Caco-2 (cell line): ENCODE data around the gene ATG14. TPM values are rescaled to one million over a fixed set of nuclear protein-coding genes. Genes with fewer than 3 reads are reported as not detected.

Experiments
- BruUV-seq: library from RNA; stranded (reverse); fragments of 400-500 nt; replicated peaks from 2 replicates; lab custom pipeline; 2021; lab: Mats Ljungman, UMichigan
- CTCF ChIA-PET: fragments of 300-600 bp; sonication (Branson Sonifier 250); formaldehyde crosslinking; loops from one replicate; lab custom pipeline; 2022; ENCODE audit warnings: antibody characterized with exemption; lab: Charles Lee
- POLR2A ChIA-PET: fragments of 300-600 bp; sonication (Branson Sonifier 250); formaldehyde crosslinking; loops from one replicate; lab custom pipeline; 2022; ENCODE audit warnings: antibody characterized with exemption; lab: Charles Lee
- DNase-seq, 2 experiments: peaks; one replicate each; pipeline versions ENCODE4 v3.0.0 to v3.0.0-alpha.2; 2020 to 2022
- H3K27me3 ChIP-seq: replicated peaks from 2 replicates; pipeline ENCODE4 v1.6.0; 2011; ENCODE audit warnings: low read length; ENCODE audit not compliant: control insufficient read depth, insufficient read depth
- H3K36me3 ChIP-seq: 2 replicates; pipeline ENCODE4 v1.5.1; 2011; ENCODE audit warnings: low read length; ENCODE audit not compliant: control insufficient read depth, insufficient read depth
- H3K4me1 ChIP-seq: fragments of 250-450 bp; sonication (Bioruptor Pico); 2 replicates; pipeline ENCODE4 v1.5.1; 2020; ENCODE audit warnings: mild to moderate bottlenecking
- H3K4me3 ChIP-seq: 2 replicates; pipeline ENCODE4 v1.5.1; 2011; ENCODE audit warnings: low read depth, mild to moderate bottlenecking, control low read depth, low read length
- H3K9me3 ChIP-seq: fragments of 250-450 bp; sonication (Bioruptor Pico); 2 replicates; pipeline ENCODE4 v1.5.1; 2020; ENCODE audit warnings: mild to moderate bottlenecking, moderate library complexity
- H3K27ac Mint-ChIP-seq: one replicate; pipeline ENCODE4 v1.8.0; 2022; ENCODE audit warnings: mixed read lengths; ENCODE audit not compliant: unreplicated experiment
- H3K27me3 Mint-ChIP-seq: one replicate; pipeline ENCODE4 v1.8.0; 2022; ENCODE audit warnings: mixed read lengths; ENCODE audit not compliant: insufficient read depth, unreplicated experiment
- H3K36me3 Mint-ChIP-seq: one replicate; pipeline ENCODE4 v1.8.0; 2022; ENCODE audit warnings: mild to moderate bottlenecking, mixed read lengths; ENCODE audit not compliant: insufficient read depth, unreplicated experiment
- H3K4me1 Mint-ChIP-seq: one replicate; pipeline ENCODE4 v1.8.0; 2022; ENCODE audit warnings: low read depth, mixed read lengths; ENCODE audit not compliant: unreplicated experiment
- H3K4me3 Mint-ChIP-seq: one replicate; pipeline ENCODE4 v1.8.0; 2022; ENCODE audit warnings: mild to moderate bottlenecking, moderate library complexity, mixed read lengths; ENCODE audit not compliant: unreplicated experiment
- H3K9me3 Mint-ChIP-seq: one replicate; pipeline ENCODE4 v1.8.0; 2022; ENCODE audit warnings: mixed read lengths; ENCODE audit not compliant: unreplicated experiment
- CTCF ChIP-seq, 2 experiments: fragments of 200-600 bp in 1 of 2; IDR thresholded peaks; 1 replicate in 1 of 2; 2 replicates in 1 of 2; pipeline versions ENCODE4 v1.5.1 to v1.8.0; 2011 to 2022; ENCODE audit warnings: antibody characterized with exemption in 1 of 2, control low read depth in 1 of 2, inconsistent platforms in 1 of 2, low read depth in 1 of 2, low read length in 1 of 2, mild to moderate bottlenecking in 1 of 2, moderate library complexity in 1 of 2; ENCODE audit not compliant: insufficient read depth in 1 of 2, severe bottlenecking in 1 of 2, unreplicated experiment in 1 of 2
- intact Hi-C: fragments of 100-400 bp; cut with micrococcal nuclease; formaldehyde crosslinking; loops from one replicate; pipeline ENCODE4 v1.10.0; 2022; ENCODE audit not compliant: unreplicated experiment
- total RNA-seq: library from RNA; stranded (reverse); gene quantifications from 2 replicates; pipeline ENCODE4 v1.2.3, GENCODE V29; 2022

Gene ATG14
- total RNA-seq, 1 experiment from 2014 or later = 13.1 TPM

GRCh38 chr14:55381561-55381960 lies 30.1 kb downstream of the ATG14 start:
- ChIA-PET CTCF (interaction anchor here (1.0 kb wide), 1 partner anchor 27 kb away, joined by 8 read pairs; no protein-coding TSS in a partner anchor), POLR2A (no interaction called here)
- Mint-ChIP-seq H3K27me3 (no peaks in the 10 kb centered on the region), H3K9me3 (no peaks in the 10 kb centered on the region), H3K4me1 (peaks cover 14% of the 10 kb centered on the region), H3K4me3 (no peak overlapping the region), H3K27ac (peak overlapping the region; percentile 71), H3K36me3 (peaks cover 38% of the 10 kb centered on the region)
- no peak for TF ChIP-seq CTCF (IDR thresholded peaks at IDR 0.05; ENCODE audit: insufficient read depth in 1 of 2, low read depth in 1 of 2, low read length in 1 of 2, severe bottlenecking in 1 of 2, unreplicated experiment in 1 of 2)
- peaks cover 29% of the 10 kb centered on the region for H3K4me1 ChIP-seq
- no TSS peak for BruUV-seq
- DNase-seq = no peak
- no peak overlapping the region for H3K4me3 ChIP-seq
- H3K27me3 ChIP-seq = no peaks in the 10 kb centered on the region
- no peaks in the 10 kb centered on the region; the same call in 1 of the 2 replicates for H3K36me3 ChIP-seq
- intact Hi-C loops = no loop called here
- H3K9me3 ChIP-seq = no peaks in the 10 kb centered on the region

DNA sequence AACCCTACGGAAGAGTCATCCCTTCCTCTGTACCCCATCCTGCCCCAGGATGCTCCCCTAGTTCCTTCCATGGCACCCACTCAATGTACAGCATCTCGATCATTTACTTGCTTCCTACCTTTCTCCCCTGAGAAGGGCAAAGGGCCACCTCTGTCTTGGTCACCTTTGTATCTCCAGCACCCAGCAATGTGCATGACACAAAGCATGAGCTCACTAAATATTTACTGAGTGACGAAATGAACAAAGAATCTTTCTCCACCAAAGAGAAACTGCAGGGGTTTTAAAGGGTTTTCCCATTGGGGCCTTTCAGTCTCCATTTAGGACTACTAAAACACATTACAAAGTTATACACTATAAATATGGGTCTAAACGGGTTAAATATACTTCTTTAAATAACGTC lies 30.6 kb downstream of the ATG14 start:
- Mint-ChIP-seq H3K9me3 (no peaks in the 10 kb centered on the region), H3K36me3 (peaks cover 42% of the 10 kb centered on the region), H3K4me3 (peak overlapping the region; percentile 3), H3K4me1 (peaks cover 14% of the 10 kb centered on the region), H3K27ac (peak overlapping the region; percentile 71), H3K27me3 (no peaks in the 10 kb centered on the region)
- Histone ChIP-seq H3K9me3 (no peaks in the 10 kb centered on the region), H3K27me3 (no peaks in the 10 kb centered on the region), H3K36me3 (no peaks in the 10 kb centered on the region; the same call in 1 of the 2 replicates), H3K4me3 (no peak overlapping the region), H3K4me1 (peaks cover 29% of the 10 kb centered on the region)
- DNase-seq = peak; percentile 44 to 48
- CTCF ChIA-PET = interaction anchor here (1.0 kb wide), 1 partner anchor 27 kb away, joined by 8 read pairs; no protein-coding TSS in a partner anchor
- intact Hi-C loops = no loop called here
- BruUV-seq = no TSS peak
- no peak for TF ChIP-seq CTCF (IDR thresholded peaks at IDR 0.05; ENCODE audit: insufficient read depth in 1 of 2, low read depth in 1 of 2, low read length in 1 of 2, severe bottlenecking in 1 of 2, unreplicated experiment in 1 of 2)
- POLR2A ChIA-PET = no interaction called here

GRCh38 chr14:55377236-55377635 lies 34.4 kb downstream of the ATG14 start:
- no peak for TF ChIP-seq CTCF (IDR thresholded peaks at IDR 0.05; ENCODE audit: insufficient read depth in 1 of 2, low read depth in 1 of 2, low read length in 1 of 2, severe bottlenecking in 1 of 2, unreplicated experiment in 1 of 2)
- no TSS peak for BruUV-seq
- Mint-ChIP-seq H3K27me3 (no peaks in the 10 kb centered on the region), H3K4me3 (no peak overlapping the region), H3K9me3 (no peaks in the 10 kb centered on the region), H3K27ac (no peak overlapping the region), H3K36me3 (peaks cover 35% of the 10 kb centered on the region), H3K4me1 (peaks cover 14% of the 10 kb centered on the region)
- ChIA-PET CTCF (no interaction called here), POLR2A (no interaction called here)
- intact Hi-C loops = no loop called here
- no peak overlapping the region for H3K4me3 ChIP-seq
- H3K9me3 ChIP-seq = no peaks in the 10 kb centered on the region
- H3K27me3 ChIP-seq = no peaks in the 10 kb centered on the region
- no peaks in the 10 kb centered on the region; the same call in 1 of the 2 replicates for H3K36me3 ChIP-seq
- H3K4me1 ChIP-seq = peaks cover 14% of the 10 kb centered on the region
- DNase-seq = no peak
